H1 (cell line): ENCODE results near the gene CNOT6. TPM values are rescaled to one million over a fixed set of nuclear protein-coding genes. Genes with fewer than 3 reads are reported as not detected.

Experiments used
- CTCF ChIA-PET: fragments of 300-600 bp; sonication (Branson Sonifier 250); formaldehyde crosslinking; loops from one replicate; lab custom pipeline; 2021; ENCODE audit not compliant: partially characterized antibody; lab: Charles Lee
- POLR2A ChIA-PET: fragments of 300-600 bp; sonication (Branson Sonifier 250); formaldehyde crosslinking; loops from one replicate; lab custom pipeline; 2021; ENCODE audit warnings: inconsistent platforms; ENCODE audit not compliant: partially characterized antibody; lab: Charles Lee
- DNase-seq, 2 experiments: peaks; one replicate each; pipeline versions ENCODE4 v3.0.0 to v3.0.0-alpha.2; 2010 to 2022; ENCODE audit warnings: low spot score in 2 of 2, low read depth in 1 of 2, mixed read lengths in 1 of 2
- FAIRE-seq: peaks from 2 replicates; lab custom pipeline; 2011; peaks lifted over from hg19 to GRCh38; lab: Jason Lieb, UNC
- H2AFZ ChIP-seq: 2 replicates; pipeline ENCODE4 v1.8.1; 2012; ENCODE audit warnings: low read length, inconsistent platforms
- H2AK5ac ChIP-seq: 2 replicates; pipeline ENCODE4 v1.6.1; 2013; ENCODE audit warnings: low read depth, low read length
- H2BK120ac ChIP-seq: replicated peaks from 2 replicates; pipeline ENCODE3; 2013; ENCODE audit warnings: low read depth, low read length, inconsistent platforms
- H2BK12ac ChIP-seq: 2 replicates; pipeline ENCODE4 v1.6.1; 2013; ENCODE audit warnings: low read depth, low read length
- H2BK15ac ChIP-seq: 2 replicates; pipeline ENCODE4 v1.6.1; 2013; ENCODE audit warnings: low read length
- H2BK20ac ChIP-seq: 2 replicates; pipeline ENCODE4 v1.6.1; 2013; ENCODE audit warnings: low read length
- H2BK5ac ChIP-seq: 2 replicates; pipeline ENCODE4 v1.6.1; 2013; ENCODE audit warnings: low read depth, low read length
- H3K14ac ChIP-seq: 2 replicates; pipeline ENCODE4 v1.6.1; 2013; ENCODE audit warnings: inconsistent platforms; ENCODE audit not compliant: insufficient read length
- H3K18ac ChIP-seq: 2 replicates; pipeline ENCODE4 v1.6.1; 2013; ENCODE audit warnings: low read length; ENCODE audit errors: extremely low read depth
- H3K23ac ChIP-seq: 2 replicates; pipeline ENCODE4 v1.6.1; 2013; ENCODE audit warnings: inconsistent platforms; ENCODE audit not compliant: insufficient read length
- H3K23me2 ChIP-seq: 2 replicates; pipeline ENCODE4 v1.6.1; 2013; ENCODE audit warnings: low read depth, low read length
- H3K27ac ChIP-seq: 2 replicates; pipeline ENCODE4 v1.6.1; 2011; ENCODE audit warnings: low read depth, low read length, inconsistent platforms
- H3K27me3 ChIP-seq, 4 experiments: replicated peaks in 1 of 4; 1 replicate in 1 of 4; 2 replicates in 3 of 4; pipeline versions ENCODE4 v1.6.1 to v1.8.1; 2011 to 2013; ENCODE audit warnings: low read length in 3 of 4, mild to moderate bottlenecking in 3 of 4, inconsistent platforms in 2 of 4, mixed read lengths in 2 of 4, moderate library complexity in 1 of 4; ENCODE audit not compliant: control insufficient read depth in 3 of 4, insufficient read depth in 3 of 4; ENCODE audit errors: extremely low read depth in 1 of 4
- H3K36me3 ChIP-seq, 4 experiments: 2 replicates each; pipeline versions ENCODE4 v1.6.1 to v1.8.1; 2011 to 2013; ENCODE audit warnings: mild to moderate bottlenecking in 4 of 4, low read length in 3 of 4, moderate library complexity in 2 of 4, control low read depth in 1 of 4, inconsistent platforms in 1 of 4; ENCODE audit not compliant: insufficient read depth in 4 of 4, control insufficient read depth in 2 of 4
- H3K4ac ChIP-seq: replicated peaks from 2 replicates; pipeline ENCODE3; 2013; ENCODE audit warnings: low read length, low read depth, mixed read lengths, inconsistent platforms; ENCODE audit not compliant: insufficient read length
- H3K4me1 ChIP-seq, 4 experiments: replicated peaks in 1 of 4; 1 replicate in 1 of 4; 2 replicates in 3 of 4; pipeline versions ENCODE4 v1.6.1 to v1.8.1; 2011 to 2013; ENCODE audit warnings: low read length in 3 of 4, inconsistent platforms in 2 of 4, mixed read lengths in 1 of 4; ENCODE audit not compliant: insufficient read depth in 4 of 4, control insufficient read depth in 3 of 4
- H3K4me2 ChIP-seq, 2 experiments: 2 replicates each; pipeline versions ENCODE4 v1.6.1 to v1.8.1; 2011 to 2013; ENCODE audit warnings: low read depth in 2 of 2, low read length in 2 of 2, control low read depth in 1 of 2, inconsistent platforms in 1 of 2, mild to moderate bottlenecking in 1 of 2; ENCODE audit not compliant: insufficient read depth in 1 of 2
- H3K4me3 ChIP-seq, 4 experiments: fragments of 200-600, 300-600 bp in 1 of 4; sonication (generic), shearing (Covaris generic), sonication (Bioruptor Twin) in 1 of 4; 2 replicates each; pipeline versions ENCODE4 v1.5.1 to v1.8.1; 2011 to 2016; ENCODE audit warnings: low read length in 4 of 4, low read depth in 3 of 4, control low read depth in 2 of 4, inconsistent platforms in 2 of 4, mild to moderate bottlenecking in 2 of 4, mixed read lengths in 1 of 4, moderate library complexity in 1 of 4; ENCODE audit not compliant: insufficient read depth in 2 of 4; ENCODE audit errors: extremely low read depth in 1 of 4
- H3K56ac ChIP-seq: replicated peaks from 2 replicates; pipeline ENCODE3; 2013; ENCODE audit warnings: low read depth, mild to moderate bottlenecking, mixed read lengths, low read length, inconsistent platforms; ENCODE audit not compliant: insufficient read length
- H3K79me1 ChIP-seq: 2 replicates; pipeline ENCODE4 v1.6.1; 2013; ENCODE audit warnings: low read depth, low read length, control low read depth
- H3K79me2 ChIP-seq, 2 experiments: 2 replicates each; pipeline versions ENCODE4 v1.6.1 to v1.8.1; 2012 to 2013; ENCODE audit warnings: low read length in 2 of 2, mild to moderate bottlenecking in 2 of 2, inconsistent platforms in 1 of 2; ENCODE audit not compliant: insufficient read depth in 2 of 2, control insufficient read depth in 1 of 2
- H3K9ac ChIP-seq, 4 experiments: replicated peaks in 1 of 4; 1 replicate in 1 of 4; 2 replicates in 3 of 4; pipeline versions ENCODE4 v1.6.1 to v1.8.1; 2011 to 2013; ENCODE audit warnings: low read depth in 3 of 4, low read length in 3 of 4, control low read depth in 2 of 4, mild to moderate bottlenecking in 2 of 4, moderate library complexity in 2 of 4, inconsistent platforms in 1 of 4; ENCODE audit errors: extremely low read depth in 1 of 4
- H3K9me3 ChIP-seq, 2 experiments: 2 replicates each; pipeline versions ENCODE4 v1.6.1 to v1.8.1; 2012 to 2013; ENCODE audit warnings: mild to moderate bottlenecking in 2 of 2, moderate library complexity in 2 of 2, control low read depth in 1 of 2, inconsistent platforms in 1 of 2, low read depth in 1 of 2, low read length in 1 of 2, mixed read lengths in 1 of 2; ENCODE audit not compliant: insufficient read depth in 2 of 2
- H4K20me1 ChIP-seq, 2 experiments: replicated peaks in 1 of 2; 2 replicates each; pipeline versions ENCODE3 to v1.8.1; 2011 to 2013; ENCODE audit warnings: inconsistent platforms in 2 of 2, low read length in 2 of 2, mild to moderate bottlenecking in 1 of 2; ENCODE audit not compliant: insufficient read depth in 2 of 2, control insufficient read depth in 1 of 2
- H4K5ac ChIP-seq: 2 replicates; pipeline ENCODE4 v1.6.1; 2013; ENCODE audit warnings: low read length, low read depth, mixed read lengths, inconsistent platforms; ENCODE audit not compliant: insufficient read length
- H4K8ac ChIP-seq: 2 replicates; pipeline ENCODE4 v1.8.0; 2013; ENCODE audit warnings: mild to moderate bottlenecking, moderate library complexity, low read length, inconsistent platforms; ENCODE audit not compliant: insufficient read depth; ENCODE audit errors: extremely low read depth
- H4K91ac ChIP-seq: replicated peaks from 2 replicates; pipeline ENCODE3; 2013; ENCODE audit warnings: low read length, mixed read lengths, inconsistent platforms; ENCODE audit not compliant: insufficient read length
- BCL11A ChIP-seq, 2 experiments: IDR thresholded peaks; one replicate each; pipeline ENCODE4 v1.6.1; 2011; ENCODE audit warnings: low read depth in 2 of 2, low read length in 2 of 2, mild to moderate bottlenecking in 2 of 2
- HDAC6 ChIP-seq: IDR thresholded peaks from one replicate; pipeline ENCODE4 v1.7.1; 2012; ENCODE audit warnings: low read depth, mild to moderate bottlenecking, inconsistent platforms, low read length, moderate library complexity
- KDM1A ChIP-seq: fragments of 200-600, 300-600 bp; sonication (generic); IDR thresholded peaks from 2 replicates; pipeline ENCODE4 v1.7.1; 2016; ENCODE audit warnings: mild to moderate bottlenecking, low read length, borderline replicate concordance
- MAFK ChIP-seq: IDR thresholded peaks from 2 replicates; pipeline ENCODE4 v1.6.1; 2012; ENCODE audit warnings: low read depth, mild to moderate bottlenecking, improper control_type of control experiment, low read length
- NRF1 ChIP-seq: IDR thresholded peaks from 2 replicates; pipeline ENCODE4 v1.6.1; 2011; ENCODE audit warnings: mild to moderate bottlenecking, low read depth, low read length, improper control_type of control experiment
- PHF8 ChIP-seq: fragments of 200-600 bp; sonication (generic); conservative IDR thresholded peaks from 2 replicates; pipeline ENCODE4 v1.7.1; 2012; ENCODE audit warnings: low read depth, mild to moderate bottlenecking, inconsistent platforms, low read length, moderate library complexity
- SIN3A ChIP-seq, 2 experiments: IDR thresholded peaks in 1 of 2; conservative IDR thresholded peaks in 1 of 2; 2 replicates each; pipeline ENCODE4 v1.6.1; 2011 to 2012; ENCODE audit warnings: low read length in 2 of 2, improper control_type of control experiment in 1 of 2, low read depth in 1 of 2, mild to moderate bottlenecking in 1 of 2
- ZNF274 ChIP-seq: IDR thresholded peaks from 2 replicates; pipeline ENCODE4 v1.7.0; 2012; ENCODE audit warnings: low read length, borderline replicate concordance; ENCODE audit errors: extremely low read depth
- WGBS, 2 experiments: shearing (Covaris generic) in 1 of 2; methylation state at CpG; one replicate each; pipeline versions ENCODE4 v1.1.6 to v1.1.7; 2013 to 2015; ENCODE audit warnings: low lambda C conversion rate in 2 of 2, mixed read lengths in 2 of 2, inconsistent platforms in 1 of 2, low coverage in 1 of 2, missing lambda C conversion rate in 1 of 2; ENCODE audit not compliant: insufficient replicate concordance in 2 of 2, insufficient coverage in 1 of 2, insufficient read length in 1 of 2; ENCODE audit errors: extremely low coverage in 1 of 2, missing lambda C conversion rate in 1 of 2; 5-methylcytosine and 5-hydroxymethylcytosine counted together
- polyA plus RNA-seq, 7 experiments: library from polyadenylated mRNA; depleted of rRNA in 3 of 7; stranded (reverse) in 5 of 7; unstranded in 2 of 7; fragments of >200 nt in 5 of 7; fragments of 200-250 nt in 2 of 7; gene quantifications; 1 replicate in 5 of 7; 2 replicates in 1 of 7; 4 replicates in 1 of 7; pipeline versions ENCODE4 v1.2.1 to v1.2.3, GENCODE V29; 2011 to 2013; ENCODE audit warnings: missing spikeins in 2 of 7, mixed read lengths in 2 of 7
- total RNA-seq: library from RNA; stranded (reverse); fragmentation: NEBNext Ultra II Directional; extraction: Animal tissue kit (Norgen Biotek cat#: 25700); gene quantifications from 2 replicates; pipeline ENCODE4 v1.2.1, GENCODE V29; 2021
- TF ChIP-seq, protein P1 (sequence below), 3 experiments: IDR thresholded peaks; 1 replicate in 2 of 3; 2 replicates in 1 of 3; pipeline versions ENCODE4 v1.5.1 to v1.6.1; 2011; ENCODE audit warnings: low read length in 3 of 3, mild to moderate bottlenecking in 3 of 3, inconsistent platforms in 2 of 3, low read depth in 1 of 3, moderate library complexity in 1 of 3; ENCODE audit not compliant: insufficient read depth in 1 of 3; ENCODE audit errors: control extremely low read depth in 1 of 3
- TF ChIP-seq, protein P2 (sequence below): IDR thresholded peaks from 2 replicates; pipeline ENCODE4 v1.6.1; 2011; ENCODE audit warnings: low read length, improper control_type of control experiment

The CNOT6 gene
- total and polyA plus RNA-seq, 2 of the 8 experiments (the other 6 are each of a cell fraction or from before 2014, with no cell fraction given), result 10.7 to 45.4 TPM

- H3K23me2 ChIP-seq, result no peaks in the 10 kb centered on the region
- H3K56ac ChIP-seq, result no peak overlapping the region
- H3K4ac ChIP-seq, result no peak overlapping the region
- no peaks in the 10 kb centered on the region for H3K27me3 ChIP-seq
- ChIA-PET CTCF (interaction anchor here (0.8 to 7.4 kb wide), 3 partner anchors 11 to 15 kb away, joined by 3 to 52 read pairs (median 3); no protein-coding TSS in a partner anchor), POLR2A (interaction anchor here (1.0 kb wide), 1 partner anchor 13 kb away, joined by 3 read pairs; no protein-coding TSS in a partner anchor)
- no peak overlapping the region for H3K14ac ChIP-seq
- H3K79me1 ChIP-seq, result no peaks in the 10 kb centered on the region
- H3K23ac ChIP-seq, result no peak overlapping the region
- no peak overlapping the region for H4K91ac ChIP-seq
- H3K4me1 ChIP-seq, result no peaks in the 10 kb centered on the region; a peak in 2 of 7 replicates
- DNase-seq, result no peak
- H3K4me2 ChIP-seq, result no peak overlapping the region
- no peak overlapping the region for H2BK20ac ChIP-seq
- H3K36me3 ChIP-seq, result no peaks in the 10 kb centered on the region
- no peak overlapping the region for H2AK5ac ChIP-seq
- WGBS, 2 experiments, result 94% methylated on average over 12 of the region's 15 CpGs; no CpG with 5 or more reads in 1 of the 2 experiments
- no peak overlapping the region for H3K18ac ChIP-seq
- H3K9ac ChIP-seq, result no peak overlapping the region
- no peak overlapping the region for H2BK120ac ChIP-seq
- H3K9me3 ChIP-seq, result no peaks in the 10 kb centered on the region
- no peak overlapping the region for H4K8ac ChIP-seq
- no peak overlapping the region for H3K27ac ChIP-seq
- no peak overlapping the region for H4K5ac ChIP-seq
- H4K20me1 ChIP-seq, result peaks cover 0 to 1% of the 10 kb centered on the region in 2 experiments
- no peak overlapping the region for H3K4me3 ChIP-seq
- H2BK12ac ChIP-seq, result no peak overlapping the region
- no peak overlapping the region for H2BK5ac ChIP-seq
- no peak for FAIRE-seq
- H2AFZ ChIP-seq, result no peak overlapping the region
- H2BK15ac ChIP-seq, result no peak overlapping the region
- H3K79me2 ChIP-seq, result no peaks in the 10 kb centered on the region
- TF ChIP-seq PHF8 (no peak), ZNF274 (no peak), HDAC6 (no peak), NRF1 (no peak), SIN3A (conservative IDR thresholded peaks at IDR 0.05 in 1 of 2, IDR thresholded peaks at IDR 0.05 in 1 of 2; ENCODE audit: low read depth in 1 of 2, low read length in 2 of 2) (no peak), BCL11A (IDR thresholded peaks at IDR 0.05; ENCODE audit: low read depth in 2 of 2, low read length in 2 of 2) (no peak), KDM1A (no peak), MAFK (no peak)
- TF ChIP-seq, protein P1, sequence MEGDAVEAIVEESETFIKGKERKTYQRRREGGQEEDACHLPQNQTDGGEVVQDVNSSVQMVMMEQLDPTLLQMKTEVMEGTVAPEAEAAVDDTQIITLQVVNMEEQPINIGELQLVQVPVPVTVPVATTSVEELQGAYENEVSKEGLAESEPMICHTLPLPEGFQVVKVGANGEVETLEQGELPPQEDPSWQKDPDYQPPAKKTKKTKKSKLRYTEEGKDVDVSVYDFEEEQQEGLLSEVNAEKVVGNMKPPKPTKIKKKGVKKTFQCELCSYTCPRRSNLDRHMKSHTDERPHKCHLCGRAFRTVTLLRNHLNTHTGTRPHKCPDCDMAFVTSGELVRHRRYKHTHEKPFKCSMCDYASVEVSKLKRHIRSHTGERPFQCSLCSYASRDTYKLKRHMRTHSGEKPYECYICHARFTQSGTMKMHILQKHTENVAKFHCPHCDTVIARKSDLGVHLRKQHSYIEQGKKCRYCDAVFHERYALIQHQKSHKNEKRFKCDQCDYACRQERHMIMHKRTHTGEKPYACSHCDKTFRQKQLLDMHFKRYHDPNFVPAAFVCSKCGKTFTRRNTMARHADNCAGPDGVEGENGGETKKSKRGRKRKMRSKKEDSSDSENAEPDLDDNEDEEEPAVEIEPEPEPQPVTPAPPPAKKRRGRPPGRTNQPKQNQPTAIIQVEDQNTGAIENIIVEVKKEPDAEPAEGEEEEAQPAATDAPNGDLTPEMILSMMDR (IDR thresholded peaks at IDR 0.05; ENCODE audit: control extremely low read depth in 1 of 3, insufficient read depth in 1 of 3, low read depth in 1 of 3, low read length in 3 of 3), result no peak
- TF ChIP-seq, protein P2, sequence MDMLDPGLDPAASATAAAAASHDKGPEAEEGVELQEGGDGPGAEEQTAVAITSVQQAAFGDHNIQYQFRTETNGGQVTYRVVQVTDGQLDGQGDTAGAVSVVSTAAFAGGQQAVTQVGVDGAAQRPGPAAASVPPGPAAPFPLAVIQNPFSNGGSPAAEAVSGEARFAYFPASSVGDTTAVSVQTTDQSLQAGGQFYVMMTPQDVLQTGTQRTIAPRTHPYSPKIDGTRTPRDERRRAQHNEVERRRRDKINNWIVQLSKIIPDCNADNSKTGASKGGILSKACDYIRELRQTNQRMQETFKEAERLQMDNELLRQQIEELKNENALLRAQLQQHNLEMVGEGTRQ, result no peak
Measured at GRCh38 chr5:180609386-180609785, 115.2 kb downstream of the CNOT6 start.
